ENCODE results near the gene NOM1. TPM values are rescaled to one million over a fixed set of nuclear protein-coding genes. Genes with fewer than 3 reads are reported as not detected.

NOM1 gene
- total RNA-seq, 4 donors from 2014 or later: 2.6 to 26.2 (median 20.4) TPM

DNA sequence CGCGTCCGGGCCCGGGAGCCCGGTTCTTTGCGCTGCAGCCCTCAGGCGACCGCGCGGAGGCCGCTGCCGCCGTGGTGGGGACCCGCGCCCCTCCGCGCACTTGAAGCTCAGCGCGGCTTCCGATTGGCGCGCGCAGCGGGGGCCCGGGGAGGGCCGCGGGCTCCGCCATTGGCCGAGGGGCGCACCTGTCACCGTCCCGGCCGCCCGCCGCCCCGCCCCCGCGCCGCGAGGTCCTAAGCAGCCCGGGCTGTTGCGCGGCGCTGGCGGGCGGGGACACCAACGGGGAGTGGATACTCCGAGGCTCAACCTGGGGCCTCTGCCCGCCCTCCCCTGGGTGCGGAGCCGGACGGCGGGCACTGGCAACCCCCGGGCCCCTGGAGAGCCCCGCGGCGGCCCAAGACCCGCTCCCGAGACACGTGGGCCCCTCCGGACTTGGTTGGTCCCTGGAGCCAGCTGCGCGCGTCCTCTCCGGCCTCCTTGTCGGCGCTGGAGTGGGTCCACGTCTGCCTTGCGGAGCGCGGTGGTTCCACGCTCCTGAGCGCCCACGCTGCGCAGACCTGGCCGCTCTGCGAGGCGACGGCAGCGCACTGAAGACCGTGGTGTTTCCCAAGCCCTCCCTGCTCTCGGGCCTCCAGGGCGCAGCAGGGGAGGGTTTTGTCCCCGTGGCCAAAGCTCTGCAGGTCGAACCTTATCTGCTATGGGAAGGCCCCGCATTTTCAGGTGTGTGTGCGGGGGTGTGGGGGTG is 61.2 kb downstream of the NOM1 start, which contains the start of gene MNX1:
Gene MNX1 (minus strand): TSS at position 76 of the 745 bp plus-strand sequence. CDS start 313 bp downstream, outside the sequence.
- H3K4me1 ChIP-seq: peaks cover 0 to 16% of the 10 kb centered on the region in 2 donors
- peak within 1 kb of the TSS in 1 of 2 donors; percentile 18 for H3K4me3 ChIP-seq
- H3K27me3 ChIP-seq: peaks cover 13 to 51% of the 10 kb centered on the region in 2 donors
- H3K9me3 ChIP-seq: no peaks in the 10 kb centered on the region
- no peak for DNase-seq
- H3K36me3 ChIP-seq: no peaks in the 10 kb centered on the region
- no peak within 1 kb of the TSS for H3K27ac ChIP-seq
- intact Hi-C loops (cut with DNase I; ENCODE audit: low total_unique reads): no loop called here
- TF ChIP-seq, protein P1, sequence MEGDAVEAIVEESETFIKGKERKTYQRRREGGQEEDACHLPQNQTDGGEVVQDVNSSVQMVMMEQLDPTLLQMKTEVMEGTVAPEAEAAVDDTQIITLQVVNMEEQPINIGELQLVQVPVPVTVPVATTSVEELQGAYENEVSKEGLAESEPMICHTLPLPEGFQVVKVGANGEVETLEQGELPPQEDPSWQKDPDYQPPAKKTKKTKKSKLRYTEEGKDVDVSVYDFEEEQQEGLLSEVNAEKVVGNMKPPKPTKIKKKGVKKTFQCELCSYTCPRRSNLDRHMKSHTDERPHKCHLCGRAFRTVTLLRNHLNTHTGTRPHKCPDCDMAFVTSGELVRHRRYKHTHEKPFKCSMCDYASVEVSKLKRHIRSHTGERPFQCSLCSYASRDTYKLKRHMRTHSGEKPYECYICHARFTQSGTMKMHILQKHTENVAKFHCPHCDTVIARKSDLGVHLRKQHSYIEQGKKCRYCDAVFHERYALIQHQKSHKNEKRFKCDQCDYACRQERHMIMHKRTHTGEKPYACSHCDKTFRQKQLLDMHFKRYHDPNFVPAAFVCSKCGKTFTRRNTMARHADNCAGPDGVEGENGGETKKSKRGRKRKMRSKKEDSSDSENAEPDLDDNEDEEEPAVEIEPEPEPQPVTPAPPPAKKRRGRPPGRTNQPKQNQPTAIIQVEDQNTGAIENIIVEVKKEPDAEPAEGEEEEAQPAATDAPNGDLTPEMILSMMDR (IDR thresholded peaks at IDR 0.05): no peak
- TF ChIP-seq POLR2A (IDR thresholded peaks at IDR 0.05): no peak

DNA sequence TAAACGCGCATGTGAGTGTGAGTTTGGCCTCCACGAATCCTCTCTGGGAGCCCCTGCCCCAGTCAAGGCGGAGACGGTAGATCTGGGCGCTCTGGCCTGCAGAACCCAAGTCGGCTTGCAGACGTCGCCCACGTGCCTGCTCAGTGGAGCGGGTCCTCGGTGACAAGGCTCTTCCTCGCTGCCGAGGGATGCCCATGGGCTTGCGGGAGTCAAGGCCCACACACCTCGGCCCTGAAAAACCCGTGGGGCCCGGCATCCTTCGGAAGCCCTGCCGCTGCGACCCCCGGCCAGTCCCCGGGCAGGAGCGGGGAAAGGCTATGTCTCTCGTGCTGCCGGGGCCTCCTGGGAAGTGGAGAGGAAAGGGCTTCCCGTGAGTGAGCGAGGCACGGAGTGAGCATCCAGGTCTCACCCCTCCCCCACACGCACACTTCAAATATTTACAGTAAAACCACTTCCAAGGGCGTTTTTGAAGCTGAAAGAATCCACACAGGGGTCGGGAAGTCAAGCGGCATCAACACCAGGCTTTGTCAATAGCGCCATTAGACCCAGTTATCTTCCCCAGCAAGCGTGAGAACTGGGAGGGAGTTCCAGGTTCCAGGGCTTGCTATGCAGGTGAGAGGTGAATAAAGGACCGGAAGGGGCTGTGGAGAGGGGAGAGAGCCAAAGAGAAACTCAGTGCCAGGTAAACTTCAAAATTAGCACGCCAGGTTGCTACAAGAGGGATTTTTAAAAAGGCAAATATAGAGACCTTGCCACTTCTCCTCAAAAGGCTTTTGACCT is 62.0 kb downstream of the NOM1 start:
- Histone ChIP-seq H3K27me3 (peaks cover 10 to 49% of the 10 kb centered on the region in 2 donors), H3K36me3 (no peaks in the 10 kb centered on the region), H3K4me1 (peaks cover 0 to 16% of the 10 kb centered on the region in 2 donors), H3K27ac (no peak overlapping the region), H3K9me3 (no peaks in the 10 kb centered on the region), H3K4me3 (no peak overlapping the region)
- TF ChIP-seq, protein P1 (IDR thresholded peaks at IDR 0.05): no peak
- no peak for TF ChIP-seq POLR2A (IDR thresholded peaks at IDR 0.05)
- no peak for DNase-seq
- intact Hi-C loops (cut with DNase I; ENCODE audit: low total_unique reads): no loop called here

DNA sequence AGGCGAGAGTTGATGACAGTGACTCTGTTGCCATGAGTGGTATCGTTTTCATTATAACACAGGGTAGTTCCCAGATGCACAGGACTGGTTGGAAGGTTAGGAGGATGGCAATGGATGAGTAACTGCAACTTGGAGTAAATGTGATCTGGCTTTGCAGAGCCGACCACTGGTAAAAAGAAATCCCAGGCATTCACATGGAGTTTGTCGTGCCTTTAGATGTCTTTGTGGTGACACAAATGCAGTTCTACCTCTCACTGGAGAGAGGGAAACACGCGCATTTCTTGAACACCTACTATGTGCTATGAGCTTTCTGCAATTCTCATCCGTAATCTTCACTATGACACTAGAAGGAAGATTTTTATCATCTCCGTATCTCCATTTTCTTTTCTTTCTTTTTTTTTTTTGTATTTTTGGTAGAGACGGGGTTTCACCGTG is 62.6 kb downstream of the NOM1 start:
- DNase-seq: no peak
- Histone ChIP-seq H3K4me1 (peaks cover 0 to 16% of the 10 kb centered on the region in 2 donors), H3K27ac (no peak overlapping the region), H3K27me3 (peaks cover 8 to 49% of the 10 kb centered on the region in 2 donors), H3K4me3 (no peak overlapping the region), H3K36me3 (no peaks in the 10 kb centered on the region), H3K9me3 (no peaks in the 10 kb centered on the region)
- TF ChIP-seq, protein P1 (IDR thresholded peaks at IDR 0.05): no peak
- TF ChIP-seq POLR2A (IDR thresholded peaks at IDR 0.05): no peak
- intact Hi-C loops (cut with DNase I; ENCODE audit: low total_unique reads): no loop called here

DNA sequence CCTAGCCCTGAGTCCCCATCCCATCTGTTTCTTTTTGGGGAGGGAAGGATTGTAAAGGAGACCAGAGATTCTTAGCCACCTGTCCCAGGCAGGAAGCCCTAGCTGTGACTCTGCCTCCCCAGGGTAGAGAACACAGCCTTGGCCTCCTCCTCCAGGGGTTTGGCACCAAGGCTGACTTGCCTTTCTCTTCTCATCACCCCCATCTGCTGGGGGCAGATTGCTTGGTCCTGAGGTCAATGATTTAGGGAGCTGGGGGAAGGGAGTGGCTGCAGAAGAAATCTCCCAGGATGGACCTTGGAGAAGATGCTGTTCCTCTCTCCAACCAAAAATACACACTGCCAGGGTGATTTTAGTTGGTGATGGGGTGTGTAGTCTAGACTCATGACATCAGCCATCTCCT is 63.6 kb downstream of the NOM1 start:
- intact Hi-C loops (cut with DNase I; ENCODE audit: low total_unique reads): no loop called here
- H3K36me3 ChIP-seq: no peaks in the 10 kb centered on the region
- no peaks in the 10 kb centered on the region for H3K9me3 ChIP-seq
- no peak overlapping the region for H3K4me3 ChIP-seq
- no peak for DNase-seq
- no peak overlapping the region for H3K27ac ChIP-seq
- no peak for TF ChIP-seq POLR2A (IDR thresholded peaks at IDR 0.05)
- TF ChIP-seq, protein P1 (IDR thresholded peaks at IDR 0.05): no peak
- H3K4me1 ChIP-seq: peaks cover 0 to 16% of the 10 kb centered on the region in 2 donors
- H3K27me3 ChIP-seq: peaks cover 8 to 47% of the 10 kb centered on the region in 2 donors

Measured in uterus (tissue), 4 donors.